ENCODE results near the gene MESD. TPM values are rescaled to one million over a fixed set of nuclear protein-coding genes. Genes with fewer than 3 reads are reported as not detected.

MESD gene
- total RNA-seq, 4 donors from 2014 or later = 14.1 to 17.4 (median 14.5) TPM

GRCh38 chr15:80929689-80930088 is 59.9 kb downstream of the MESD start:
- TF ChIP-seq CTCF (IDR thresholded peaks at IDR 0.05) (no peak), EP300 (IDR thresholded peaks at IDR 0.05) (no peak), POLR2A (IDR thresholded peaks at IDR 0.05; ENCODE audit: low read depth) (no peak), POLR2AphosphoS5 (IDR thresholded peaks at IDR 0.05) (no peak)
- Histone ChIP-seq H3K27me3 (no peaks in the 10 kb centered on the region), H3K4me3 (no peak overlapping the region), H3K36me3 (no peaks in the 10 kb centered on the region), H3K4me1 (peaks cover 0 to 22% (median 20%) of the 10 kb centered on the region in 4 donors), H3K9me3 (no peaks in the 10 kb centered on the region), H3K27ac (replicated peaks in 1 of 4) (no peak overlapping the region)
- no peak for DNase-seq (ENCODE audit: extremely low spot score)
- 84% methylated on average over 4 of the region's 4 CpGs for WGBS
- intact Hi-C loops (cut with DNase I) = no loop called here

GRCh38 chr15:80929225-80929624 is 60.4 kb downstream of the MESD start:
- Histone ChIP-seq H3K4me1 (peaks cover 0 to 19% (median 19%) of the 10 kb centered on the region in 4 donors), H3K27me3 (no peaks in the 10 kb centered on the region), H3K9me3 (no peaks in the 10 kb centered on the region), H3K36me3 (no peaks in the 10 kb centered on the region), H3K4me3 (no peak overlapping the region), H3K27ac (replicated peaks in 1 of 4) (no peak overlapping the region)
- intact Hi-C loops (cut with DNase I) = no loop called here
- no peak for DNase-seq (ENCODE audit: extremely low spot score)
- whole genome bisulfite sequencing = 95% methylated on average over 4 of the region's 4 CpGs
- no peak for TF ChIP-seq POLR2A (IDR thresholded peaks at IDR 0.05; ENCODE audit: low read depth)
- no peak for TF ChIP-seq CTCF (IDR thresholded peaks at IDR 0.05)
- TF ChIP-seq POLR2AphosphoS5 (IDR thresholded peaks at IDR 0.05) = no peak
- TF ChIP-seq EP300 (IDR thresholded peaks at IDR 0.05) = no peak

- no peaks in the 10 kb centered on the region for H3K4me1 ChIP-seq
- intact Hi-C loops (cut with DNase I) = no loop called here
- H3K9me3 ChIP-seq = no peaks in the 10 kb centered on the region
- no peak for DNase-seq (ENCODE audit: extremely low spot score)
- 97% methylated on average over 3 of the region's 3 CpGs for WGBS
- TF ChIP-seq POLR2A (IDR thresholded peaks at IDR 0.05; ENCODE audit: low read depth) (no peak), CTCF (IDR thresholded peaks at IDR 0.05) (no peak), EP300 (IDR thresholded peaks at IDR 0.05) (no peak), POLR2AphosphoS5 (IDR thresholded peaks at IDR 0.05) (no peak)
- no peak overlapping the region for H3K27ac ChIP-seq (replicated peaks in 1 of 4)
- peaks cover 0 to 4% (median 2%) of the 10 kb centered on the region in 4 donors for H3K36me3 ChIP-seq
- no peak overlapping the region for H3K4me3 ChIP-seq
- no peaks in the 10 kb centered on the region for H3K27me3 ChIP-seq
Measured at GRCh38 chr15:80926126-80926525, 63.5 kb downstream of the MESD start.

- Histone ChIP-seq H3K4me1 (no peaks in the 10 kb centered on the region), H3K4me3 (no peak overlapping the region), H3K27ac (replicated peaks in 1 of 4) (no peak overlapping the region), H3K27me3 (no peaks in the 10 kb centered on the region), H3K9me3 (no peaks in the 10 kb centered on the region), H3K36me3 (peaks cover 0 to 4% (median 2%) of the 10 kb centered on the region in 4 donors)
- intact Hi-C loops (cut with DNase I) = no loop called here
- TF ChIP-seq POLR2AphosphoS5 (IDR thresholded peaks at IDR 0.05) (no peak), EP300 (IDR thresholded peaks at IDR 0.05) (no peak), CTCF (IDR thresholded peaks at IDR 0.05) (no peak), POLR2A (IDR thresholded peaks at IDR 0.05; ENCODE audit: low read depth) (no peak)
- WGBS = 86% methylated on average over 17 of the region's 17 CpGs
- no peak for DNase-seq (ENCODE audit: extremely low spot score)
Measured at GRCh38 chr15:80925597-80926059, 64.0 kb downstream of the MESD start.

GRCh38 chr15:80924278-80924677 is 65.3 kb downstream of the MESD start:
- no peaks in the 10 kb centered on the region for H3K27me3 ChIP-seq
- H3K4me3 ChIP-seq = no peak overlapping the region
- H3K4me1 ChIP-seq = no peaks in the 10 kb centered on the region
- WGBS = no CpG with 5 or more reads among the region's 4 CpGs
- H3K27ac ChIP-seq (replicated peaks in 1 of 4) = no peak overlapping the region
- H3K36me3 ChIP-seq = peaks cover 0 to 4% (median 2%) of the 10 kb centered on the region in 4 donors
- DNase-seq (ENCODE audit: extremely low spot score) = no peak
- intact Hi-C loops (cut with DNase I) = no loop called here
- no peaks in the 10 kb centered on the region for H3K9me3 ChIP-seq
- TF ChIP-seq EP300 (IDR thresholded peaks at IDR 0.05) (no peak), POLR2AphosphoS5 (IDR thresholded peaks at IDR 0.05) (no peak), POLR2A (IDR thresholded peaks at IDR 0.05; ENCODE audit: low read depth) (no peak), CTCF (IDR thresholded peaks at IDR 0.05) (no peak)

Data from esophagus muscularis mucosa (tissue), 4 donors.